ENCODE measurements around the gene ULK2. TPM values are rescaled to one million over a fixed set of nuclear protein-coding genes. Genes with fewer than 3 reads are reported as not detected.

The ULK2 gene
- total RNA-seq, 1 experiment from 2014 or later = 5.1 TPM

- CTCF ChIA-PET = no interaction called here
- no peak for DNase-seq (ENCODE audit: low spot score)
- no peak for ATAC-seq
- no peaks in the 10 kb centered on the region; the same call in 1 of the 2 replicates for H3K27me3 Mint-ChIP-seq (ENCODE audit: low read depth)
- no peak overlapping the region for H3K4me3 Mint-ChIP-seq
- POLR2A ChIA-PET = no interaction called here
- TF ChIP-seq SMAD4 (CRISPR knock-in tag; IDR thresholded peaks at IDR 0.05) (no peak), USF1 (CRISPR knock-in tag; IDR thresholded peaks at IDR 0.05) (no peak), GTF2I (CRISPR knock-in tag; conservative IDR thresholded peaks at IDR 0.05) (no peak), JUN (CRISPR knock-in tag; IDR thresholded peaks at IDR 0.05) (no peak), HMGA2 (CRISPR knock-in tag; IDR thresholded peaks at IDR 0.05) (no peak), ZNF512 (CRISPR knock-in tag; IDR thresholded peaks at IDR 0.05; ENCODE audit: borderline replicate concordance) (no peak), ZNF423 (CRISPR knock-in tag; IDR thresholded peaks at IDR 0.05) (no peak), ESRRA (CRISPR knock-in tag; IDR thresholded peaks at IDR 0.05; ENCODE audit: borderline replicate concordance) (no peak), NFYB (CRISPR knock-in tag; conservative IDR thresholded peaks at IDR 0.05; ENCODE audit: low read depth) (no peak), NFATC4 (CRISPR knock-in tag; IDR thresholded peaks at IDR 0.05) (no peak), KAT7 (CRISPR knock-in tag; IDR thresholded peaks at IDR 0.05; ENCODE audit: borderline replicate concordance) (no peak), FOXP1 (CRISPR knock-in tag; IDR thresholded peaks at IDR 0.05; ENCODE audit: borderline replicate concordance) (no peak)
- TF ChIP-seq, protein P1, sequence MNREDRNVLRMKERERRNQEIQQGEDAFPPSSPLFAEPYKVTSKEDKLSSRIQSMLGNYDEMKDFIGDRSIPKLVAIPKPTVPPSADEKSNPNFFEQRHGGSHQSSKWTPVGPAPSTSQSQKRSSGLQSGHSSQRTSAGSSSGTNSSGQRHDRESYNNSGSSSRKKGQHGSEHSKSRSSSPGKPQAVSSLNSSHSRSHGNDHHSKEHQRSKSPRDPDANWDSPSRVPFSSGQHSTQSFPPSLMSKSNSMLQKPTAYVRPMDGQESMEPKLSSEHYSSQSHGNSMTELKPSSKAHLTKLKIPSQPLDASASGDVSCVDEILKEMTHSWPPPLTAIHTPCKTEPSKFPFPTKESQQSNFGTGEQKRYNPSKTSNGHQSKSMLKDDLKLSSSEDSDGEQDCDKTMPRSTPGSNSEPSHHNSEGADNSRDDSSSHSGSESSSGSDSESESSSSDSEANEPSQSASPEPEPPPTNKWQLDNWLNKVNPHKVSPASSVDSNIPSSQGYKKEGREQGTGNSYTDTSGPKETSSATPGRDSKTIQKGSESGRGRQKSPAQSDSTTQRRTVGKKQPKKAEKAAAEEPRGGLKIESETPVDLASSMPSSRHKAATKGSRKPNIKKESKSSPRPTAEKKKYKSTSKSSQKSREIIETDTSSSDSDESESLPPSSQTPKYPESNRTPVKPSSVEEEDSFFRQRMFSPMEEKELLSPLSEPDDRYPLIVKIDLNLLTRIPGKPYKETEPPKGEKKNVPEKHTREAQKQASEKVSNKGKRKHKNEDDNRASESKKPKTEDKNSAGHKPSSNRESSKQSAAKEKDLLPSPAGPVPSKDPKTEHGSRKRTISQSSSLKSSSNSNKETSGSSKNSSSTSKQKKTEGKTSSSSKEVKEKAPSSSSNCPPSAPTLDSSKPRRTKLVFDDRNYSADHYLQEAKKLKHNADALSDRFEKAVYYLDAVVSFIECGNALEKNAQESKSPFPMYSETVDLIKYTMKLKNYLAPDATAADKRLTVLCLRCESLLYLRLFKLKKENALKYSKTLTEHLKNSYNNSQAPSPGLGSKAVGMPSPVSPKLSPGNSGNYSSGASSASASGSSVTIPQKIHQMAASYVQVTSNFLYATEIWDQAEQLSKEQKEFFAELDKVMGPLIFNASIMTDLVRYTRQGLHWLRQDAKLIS (CRISPR knock-in tag; IDR thresholded peaks at IDR 0.05; ENCODE audit: borderline replicate concordance) = no peak
- TF ChIP-seq, protein P2, sequence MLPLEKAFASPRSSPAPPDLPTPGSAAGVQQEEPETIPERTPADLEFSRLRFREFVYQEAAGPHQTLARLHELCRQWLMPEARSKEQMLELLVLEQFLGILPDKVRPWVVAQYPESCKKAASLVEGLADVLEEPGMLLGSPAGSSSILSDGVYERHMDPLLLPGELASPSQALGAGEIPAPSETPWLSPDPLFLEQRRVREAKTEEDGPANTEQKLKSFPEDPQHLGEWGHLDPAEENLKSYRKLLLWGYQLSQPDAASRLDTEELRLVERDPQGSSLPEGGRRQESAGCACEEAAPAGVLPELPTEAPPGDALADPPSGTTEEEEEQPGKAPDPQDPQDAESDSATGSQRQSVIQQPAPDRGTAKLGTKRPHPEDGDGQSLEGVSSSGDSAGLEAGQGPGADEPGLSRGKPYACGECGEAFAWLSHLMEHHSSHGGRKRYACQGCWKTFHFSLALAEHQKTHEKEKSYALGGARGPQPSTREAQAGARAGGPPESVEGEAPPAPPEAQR (CRISPR knock-in tag; IDR thresholded peaks at IDR 0.05) = no peak
- TF ChIP-seq, protein P3, sequence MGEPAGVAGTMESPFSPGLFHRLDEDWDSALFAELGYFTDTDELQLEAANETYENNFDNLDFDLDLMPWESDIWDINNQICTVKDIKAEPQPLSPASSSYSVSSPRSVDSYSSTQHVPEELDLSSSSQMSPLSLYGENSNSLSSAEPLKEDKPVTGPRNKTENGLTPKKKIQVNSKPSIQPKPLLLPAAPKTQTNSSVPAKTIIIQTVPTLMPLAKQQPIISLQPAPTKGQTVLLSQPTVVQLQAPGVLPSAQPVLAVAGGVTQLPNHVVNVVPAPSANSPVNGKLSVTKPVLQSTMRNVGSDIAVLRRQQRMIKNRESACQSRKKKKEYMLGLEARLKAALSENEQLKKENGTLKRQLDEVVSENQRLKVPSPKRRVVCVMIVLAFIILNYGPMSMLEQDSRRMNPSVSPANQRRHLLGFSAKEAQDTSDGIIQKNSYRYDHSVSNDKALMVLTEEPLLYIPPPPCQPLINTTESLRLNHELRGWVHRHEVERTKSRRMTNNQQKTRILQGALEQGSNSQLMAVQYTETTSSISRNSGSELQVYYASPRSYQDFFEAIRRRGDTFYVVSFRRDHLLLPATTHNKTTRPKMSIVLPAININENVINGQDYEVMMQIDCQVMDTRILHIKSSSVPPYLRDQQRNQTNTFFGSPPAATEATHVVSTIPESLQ (CRISPR knock-in tag; IDR thresholded peaks at IDR 0.05) = no peak
- TF ChIP-seq, protein P4, sequence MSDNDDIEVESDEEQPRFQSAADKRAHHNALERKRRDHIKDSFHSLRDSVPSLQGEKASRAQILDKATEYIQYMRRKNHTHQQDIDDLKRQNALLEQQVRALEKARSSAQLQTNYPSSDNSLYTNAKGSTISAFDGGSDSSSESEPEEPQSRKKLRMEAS (CRISPR knock-in tag; IDR thresholded peaks at IDR 0.05) = no peak
- peaks cover 12% of the 10 kb centered on the region for H3K9me3 Mint-ChIP-seq
- no peaks in the 10 kb centered on the region; the same call in 1 of the 2 replicates for H3K36me3 Mint-ChIP-seq
- no peaks in the 10 kb centered on the region for H3K4me1 Mint-ChIP-seq
- no peak overlapping the region for H3K27ac Mint-ChIP-seq
Observed at GRCh38 chr17:19724501-19725420, 143.0 kb downstream of the ULK2 start.
